Stimulated activated CD8-positive, alpha-beta memory T cell treated with anti-CD3 and anti-CD28 coated beads, Interleukin-2, amount 100 ng/mL, for 1 hour (primary cell): Measurements from ENCODE around the gene KRTAP12-2.
"Not testable (repeated sequence)": the region's sequence is repeated elsewhere in the genome, so short reads cannot be mapped to it uniquely, and the experiment has no call there.

Experiments
- DNase-seq, 2 donors: peaks; one replicate each; pipeline ENCODE4 v3.0.0-alpha.2; 2020; ENCODE audit warnings: low read depth in 2 of 2

KRTAP12-2 gene

DNA sequence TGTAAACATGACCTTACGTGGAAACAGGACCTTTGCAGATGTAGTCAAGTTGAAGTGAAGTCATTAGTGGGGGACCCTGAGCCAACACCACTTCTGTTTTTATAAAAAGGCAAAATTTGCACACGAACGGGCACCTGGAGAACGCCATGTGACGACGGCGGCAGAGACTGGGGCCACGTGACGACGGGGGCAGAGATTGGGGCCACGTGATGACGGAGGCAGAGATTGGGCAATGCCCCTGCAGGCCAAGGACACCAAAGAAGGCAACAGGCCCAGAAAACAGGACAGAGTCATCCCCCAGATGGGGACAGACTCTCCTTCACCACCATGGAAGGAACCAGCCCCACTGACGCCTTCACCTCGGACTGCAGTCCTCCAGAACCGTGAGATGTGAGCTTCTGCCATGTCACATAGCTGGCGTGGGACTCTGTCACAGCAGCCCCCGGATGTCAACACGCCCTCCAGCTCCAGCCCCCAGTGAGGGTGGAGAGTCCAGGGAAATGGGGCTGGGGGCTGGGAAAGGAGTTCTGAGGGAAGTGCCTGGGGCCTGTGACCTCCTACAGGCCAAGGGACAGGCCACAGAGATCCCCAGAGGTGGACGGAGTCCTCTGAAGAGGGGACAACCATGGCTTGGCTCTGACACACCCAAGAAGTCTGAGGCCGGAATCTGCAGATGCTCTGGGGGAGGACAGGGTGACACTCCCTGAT is 16.3 kb downstream of the KRTAP12-2 start:
- DNase-seq: no peak

DNA sequence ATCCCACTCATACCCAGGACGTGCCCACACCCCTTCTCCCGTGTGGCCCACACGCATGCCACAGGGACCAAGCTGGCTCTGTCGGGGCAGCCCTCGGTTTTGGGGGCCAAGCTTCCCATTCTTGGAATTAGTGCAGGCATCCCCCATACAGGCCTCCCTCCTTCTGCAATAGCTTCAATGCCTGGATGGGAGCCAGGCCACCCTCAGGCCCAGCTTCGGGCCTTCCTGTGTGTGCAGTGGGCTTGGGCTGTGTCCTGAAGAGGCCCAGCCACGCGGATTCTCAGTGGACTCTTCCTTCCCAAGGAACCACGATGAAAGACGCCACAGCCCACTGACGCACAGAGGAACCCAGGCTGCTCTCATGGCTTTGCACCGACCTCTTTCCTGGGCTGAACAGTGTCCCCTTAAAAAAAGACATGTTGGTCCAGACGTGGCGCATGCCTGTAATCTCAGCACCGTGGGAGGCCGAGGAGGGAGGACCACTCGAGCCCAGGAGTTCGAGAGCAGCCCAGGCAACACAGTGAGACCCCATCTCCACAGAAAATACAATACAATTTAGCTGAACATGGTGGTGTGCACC is 17.1 kb downstream of the KRTAP12-2 start:
- no peak for DNase-seq

DNA sequence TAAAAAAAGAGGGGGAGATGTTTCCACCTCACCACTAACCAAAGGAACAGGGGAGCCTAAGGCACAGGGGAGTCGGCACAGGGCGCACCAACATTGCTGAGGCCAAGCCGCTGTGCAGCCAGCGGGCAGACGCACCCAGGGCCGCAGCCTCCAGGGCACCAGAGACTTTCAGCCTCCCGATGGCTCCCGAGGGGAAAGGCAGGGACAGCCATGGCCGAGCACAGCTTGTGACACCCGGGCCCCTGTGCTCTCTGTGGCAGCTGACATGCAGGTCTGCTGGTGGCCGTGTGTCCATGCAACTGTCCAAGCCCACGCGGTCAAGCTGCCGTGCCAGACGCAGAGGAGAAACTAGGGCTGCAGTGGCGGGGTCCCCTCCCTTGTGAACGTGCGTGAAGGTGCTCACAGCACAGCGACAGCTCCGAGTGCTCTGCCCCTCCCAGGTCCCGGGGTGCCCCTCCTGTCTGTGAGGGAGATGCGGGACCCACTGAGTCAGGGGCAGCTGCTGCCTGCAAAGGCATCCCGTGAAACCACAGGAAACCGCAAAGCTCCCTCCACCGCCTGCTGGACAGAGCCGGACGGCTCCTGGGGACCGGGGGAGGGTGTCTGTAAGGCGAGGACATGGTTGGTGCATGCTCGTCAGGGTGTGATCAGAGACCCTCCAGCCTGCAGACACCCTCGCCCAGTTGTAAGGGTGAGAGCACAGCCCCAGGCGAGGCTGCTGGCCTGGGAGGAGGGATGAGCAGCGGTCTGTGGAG is 18.0 kb downstream of the KRTAP12-2 start:
- DNase-seq: no peak

DNA sequence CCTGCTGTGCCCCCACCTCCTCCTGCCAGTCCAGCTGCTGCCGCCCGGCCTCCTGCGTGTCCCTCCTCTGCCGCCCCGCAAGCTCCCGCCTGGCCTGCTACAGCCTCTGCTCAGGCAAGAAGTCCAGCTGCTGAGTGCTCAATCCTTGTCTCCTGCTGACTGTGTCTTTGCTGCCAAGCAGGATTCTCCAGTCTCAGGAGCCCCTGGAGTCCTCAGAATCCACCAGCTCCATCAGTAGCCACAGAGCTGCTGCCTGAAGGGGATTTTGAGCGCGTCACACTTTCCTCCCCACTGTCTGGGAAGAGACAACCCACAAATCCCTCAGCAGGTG is 19.5 kb downstream of the KRTAP12-2 start:
- no peak for DNase-seq

DNA sequence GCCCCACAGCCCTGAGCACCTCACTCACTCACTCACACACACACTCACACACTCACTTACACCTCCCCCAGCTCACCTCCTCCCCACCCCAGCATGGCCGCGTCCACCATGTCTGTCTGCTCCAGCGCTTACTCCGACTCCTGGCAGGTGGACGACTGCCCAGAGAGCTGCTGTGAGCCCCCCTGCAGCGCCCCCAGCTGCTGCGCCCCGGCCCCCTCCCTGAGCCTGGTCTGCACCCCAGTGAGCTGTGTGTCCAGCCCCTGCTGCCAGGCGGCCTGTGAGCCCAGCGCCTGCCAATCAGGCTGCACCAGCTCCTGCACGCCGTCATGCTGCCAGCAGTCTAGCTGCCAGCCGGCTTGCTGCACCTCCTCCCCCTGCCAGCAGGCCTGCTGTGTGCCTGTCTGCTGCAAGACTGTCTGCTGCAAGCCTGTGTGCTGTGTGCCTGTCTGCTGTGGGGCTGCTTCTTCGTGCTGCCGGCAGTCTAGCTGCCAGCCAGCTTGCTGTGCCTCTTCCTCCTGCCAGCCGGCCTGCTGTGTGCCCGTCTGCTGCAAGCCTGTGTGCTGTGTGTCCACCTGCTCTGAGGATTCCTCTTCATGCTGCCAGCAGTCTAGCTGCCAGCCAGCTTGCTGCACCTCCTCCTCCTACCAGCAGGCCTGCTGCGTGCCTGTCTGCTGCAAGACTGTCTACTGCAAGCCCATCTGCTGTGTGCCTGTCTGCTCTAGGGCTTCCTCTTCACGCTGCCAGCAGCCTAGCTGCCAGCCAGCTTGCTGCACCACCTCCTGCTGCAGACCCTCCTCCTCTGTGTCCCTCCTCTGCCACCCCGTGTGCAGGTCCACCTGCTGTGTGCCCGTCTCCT is 20.1 kb downstream of the KRTAP12-2 start, which contains the start of gene KRTAP10-11:
KRTAP10-11 (plus strand) TSS at position 49 of the 856 bp plus-strand sequence; CDS start at position 94, 45 bp downstream.
- DNase-seq: not testable (repeated sequence)

DNA sequence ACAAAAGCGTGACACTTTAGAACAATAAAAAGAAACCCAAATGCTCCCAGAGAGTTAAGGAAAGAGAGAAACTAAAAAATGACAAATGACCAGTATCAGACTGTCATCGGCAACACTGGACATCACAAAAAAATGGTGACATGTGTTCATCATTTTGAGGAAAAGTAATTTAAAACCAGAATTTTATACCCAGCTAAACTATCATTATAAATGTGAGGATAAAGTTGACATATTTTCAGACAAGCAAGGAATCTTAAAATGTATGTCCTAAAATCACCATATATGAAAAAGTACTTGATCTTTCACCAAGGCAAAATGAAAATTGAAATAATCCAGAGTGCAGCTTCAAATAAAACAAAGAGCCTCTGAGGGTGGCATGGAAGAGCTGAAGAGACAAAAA is 21.8 kb downstream of the KRTAP12-2 start:
- DNase-seq: no peak

DNA sequence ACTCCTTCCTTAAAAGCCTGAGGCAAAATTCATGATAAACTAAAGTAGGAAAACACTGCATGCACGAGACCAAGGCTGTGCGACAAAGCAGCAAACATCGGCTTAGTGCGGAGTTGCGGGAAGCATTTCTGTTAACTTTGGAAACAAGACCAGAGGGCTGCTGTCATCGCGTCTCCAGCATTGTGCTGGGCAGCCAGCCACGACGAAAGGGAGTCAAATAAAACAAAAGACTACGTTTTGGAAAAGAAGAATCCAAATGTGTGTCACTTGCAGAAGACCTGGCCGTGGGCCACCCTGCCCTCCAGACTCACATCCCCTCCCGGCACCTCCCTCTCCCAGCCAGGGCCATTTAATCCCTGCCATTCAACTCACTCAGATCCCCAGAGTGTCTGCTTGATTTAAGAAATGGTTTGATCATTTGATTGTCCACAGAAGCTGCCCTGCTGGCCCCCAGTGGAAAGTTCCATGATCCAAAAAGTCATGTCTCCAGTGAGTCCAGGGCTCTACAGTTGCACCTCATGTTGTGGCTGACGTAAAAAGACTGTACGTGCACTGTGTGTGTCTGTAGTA is 22.9 kb downstream of the KRTAP12-2 start:
- no peak for DNase-seq

DNA sequence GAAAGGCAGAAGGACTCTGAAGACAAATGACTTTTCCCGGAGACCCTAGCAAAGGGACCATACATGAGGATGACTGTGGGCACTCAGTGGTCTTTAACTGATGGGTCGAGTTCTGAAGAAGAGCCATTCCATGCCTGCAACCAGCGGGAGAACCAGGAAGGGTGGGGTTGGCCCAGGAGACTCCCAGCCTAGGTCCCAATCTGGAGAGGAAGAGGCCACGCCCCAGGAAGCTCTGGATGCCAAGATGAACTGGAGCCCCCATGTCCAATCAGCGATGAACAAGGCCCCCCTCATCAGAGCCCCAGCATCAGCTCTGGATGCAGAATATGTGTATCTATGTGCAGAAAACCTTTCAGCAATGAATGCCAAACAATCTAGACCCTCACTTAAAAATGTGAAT is 26.0 kb downstream of the KRTAP12-2 start:
- DNase-seq: no peak

DNA sequence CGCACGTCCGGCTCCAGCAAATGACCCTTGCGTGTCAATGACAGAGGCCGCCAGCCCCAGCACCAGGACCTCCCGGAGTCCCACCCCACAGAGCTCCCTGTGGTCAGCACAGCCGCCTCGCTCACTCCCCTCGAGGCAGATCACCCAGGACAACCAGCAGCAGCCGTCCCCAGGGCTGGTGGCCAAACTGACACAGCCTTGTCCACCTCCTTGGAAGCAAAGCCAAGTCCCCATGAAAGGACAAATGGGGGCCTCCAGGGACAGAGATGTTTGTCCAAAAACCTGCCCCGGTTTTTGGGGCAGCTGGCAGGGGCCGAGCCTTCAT is 27.4 kb downstream of the KRTAP12-2 start:
- DNase-seq: no peak

DNA sequence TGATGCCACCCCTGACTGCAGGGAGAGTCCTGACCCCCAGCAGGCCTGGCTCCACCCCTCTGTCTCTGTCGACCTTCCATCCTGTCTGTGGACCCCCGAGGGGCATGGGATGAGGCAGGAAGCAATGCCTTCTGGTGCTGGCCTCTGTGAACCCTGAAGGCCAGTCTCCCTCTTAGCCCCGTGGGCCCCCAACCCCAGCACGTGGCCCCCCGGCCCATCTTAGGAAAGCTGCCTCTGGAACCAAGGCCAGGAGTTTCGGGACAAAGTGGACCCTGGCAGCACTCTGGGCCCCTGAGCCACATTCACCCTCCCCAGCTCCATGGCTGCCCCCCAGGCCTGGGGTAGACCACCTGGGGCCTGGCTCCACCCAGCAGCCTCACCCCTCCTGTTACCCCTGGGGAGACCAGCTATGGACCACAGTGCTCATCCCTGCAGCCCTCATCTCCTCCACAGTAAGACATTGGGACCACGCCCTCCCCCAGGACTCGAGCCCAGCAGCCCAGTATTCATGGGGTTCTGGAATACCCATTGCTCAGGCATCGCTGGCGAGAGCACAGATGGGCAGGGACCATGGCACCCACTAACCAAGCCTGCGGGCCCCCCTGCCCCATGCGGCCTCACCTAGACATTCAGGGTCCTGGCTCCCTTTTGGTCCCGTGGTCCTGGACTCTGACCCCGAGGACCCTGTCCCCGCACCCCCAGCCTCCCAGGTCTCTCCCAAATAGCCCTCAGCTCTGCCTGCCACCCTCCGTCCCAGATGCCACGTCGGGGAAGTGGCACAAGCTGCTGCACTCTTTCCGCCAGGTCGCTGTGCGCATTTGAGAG is 28.0 kb downstream of the KRTAP12-2 start:
- not testable (repeated sequence) for DNase-seq

DNA sequence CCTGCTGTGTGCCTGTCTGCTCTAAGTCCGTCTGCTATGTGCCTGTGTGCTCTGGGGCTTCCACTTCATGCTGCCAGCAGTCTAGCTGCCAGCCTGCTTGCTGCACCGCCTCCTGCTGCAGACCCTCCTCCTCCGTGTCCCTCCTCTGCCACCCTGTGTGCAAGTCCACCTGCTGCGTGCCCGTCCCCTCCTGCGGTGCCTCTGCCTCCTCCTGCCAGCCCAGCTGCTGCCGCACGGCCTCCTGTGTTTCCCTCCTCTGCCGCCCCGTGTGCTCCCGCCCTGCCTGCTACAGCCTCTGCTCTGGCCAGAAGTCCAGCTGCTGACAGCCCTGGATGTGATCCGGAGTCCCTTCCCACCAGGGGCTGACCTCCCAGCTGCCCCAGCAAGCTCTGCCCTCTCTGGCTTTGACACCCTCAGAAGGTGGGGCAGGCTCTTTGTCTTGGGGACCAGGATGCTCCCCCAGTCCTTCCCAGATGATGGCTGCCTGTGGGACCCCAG is 28.8 kb downstream of the KRTAP12-2 start:
- DNase-seq: not testable (repeated sequence)

DNA sequence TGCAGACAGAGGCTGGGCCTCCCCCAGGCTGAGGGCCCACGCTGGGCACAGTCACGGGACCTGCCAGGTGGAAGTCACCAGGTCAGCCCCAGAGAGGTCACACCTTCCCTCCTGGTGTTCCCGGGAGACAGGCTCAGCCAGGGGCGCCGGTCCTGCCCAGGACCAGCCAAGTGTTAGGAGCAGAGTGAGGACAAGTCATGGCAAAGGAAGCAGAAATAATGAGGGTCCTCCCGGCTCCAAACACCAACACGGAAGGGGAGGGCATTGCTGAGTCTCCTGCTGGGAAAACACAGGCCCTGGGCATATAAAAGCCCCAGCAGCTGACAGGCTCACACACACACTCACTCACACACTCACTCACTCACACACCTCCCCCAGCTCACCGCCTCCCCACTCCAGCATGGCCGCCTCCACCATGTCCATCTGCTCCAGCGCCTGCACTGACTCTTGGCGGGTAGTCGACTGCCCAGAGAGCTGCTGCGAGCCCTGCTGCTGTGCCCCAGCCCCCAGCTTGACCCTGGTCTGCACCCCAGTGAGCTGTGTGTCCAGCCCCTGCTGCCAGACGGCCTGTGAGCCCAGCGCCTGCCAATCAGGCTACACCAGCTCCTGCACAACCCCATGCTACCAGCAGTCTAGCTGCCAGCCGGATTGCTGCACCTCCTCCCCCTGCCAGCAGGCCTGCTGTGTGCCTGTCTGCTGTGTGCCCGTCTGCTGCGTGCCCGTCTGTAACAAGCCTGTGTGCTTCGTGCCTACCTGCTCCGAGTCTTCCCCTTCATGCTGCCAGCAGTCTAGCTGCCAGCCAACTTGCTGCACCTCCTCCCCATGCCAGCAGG is 29.5 kb downstream of the KRTAP12-2 start, which contains the start of gene KRTAP10-10:
KRTAP10-10 (plus strand) TSS at position 339 of the 833 bp plus-strand sequence; CDS start at position 401, 62 bp downstream.
- no peak for DNase-seq

DNA sequence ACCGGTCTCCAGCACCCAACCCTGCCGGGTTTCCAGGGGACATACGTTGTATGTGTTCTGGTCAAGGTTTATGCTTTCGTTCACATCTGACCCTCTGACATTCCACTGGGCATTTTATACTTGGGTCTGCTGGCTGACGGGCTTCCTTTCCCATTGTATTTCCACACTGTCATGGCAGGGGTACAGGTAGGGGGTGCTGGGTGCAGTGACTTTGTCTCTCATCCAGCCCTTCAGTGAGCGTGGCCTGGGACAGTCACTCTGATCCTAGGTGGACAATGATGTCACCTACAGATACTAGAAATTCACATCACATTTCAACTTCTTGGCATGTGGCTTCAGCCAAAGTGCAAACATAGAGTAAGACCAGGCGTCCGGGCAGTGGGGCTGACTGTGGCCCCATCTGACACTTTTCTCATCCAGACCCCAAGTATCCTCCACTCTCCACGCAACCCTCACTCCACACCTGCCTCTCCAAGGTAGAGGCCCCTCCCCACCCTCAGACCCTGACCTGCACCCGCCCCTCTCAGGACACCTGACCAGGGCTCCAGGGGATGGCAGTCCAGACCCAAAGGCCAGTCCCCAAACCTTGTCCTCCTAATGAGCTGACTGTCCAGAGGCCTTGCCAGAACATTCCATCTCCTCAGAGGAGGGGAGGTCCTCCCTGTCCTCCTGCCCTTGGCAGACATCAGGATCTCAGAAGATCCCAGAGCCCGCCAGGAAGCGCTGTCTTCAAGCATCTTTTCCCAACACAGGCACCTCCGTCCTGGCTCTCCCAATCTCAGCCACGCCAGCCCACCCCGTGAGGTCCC is 30.3 kb downstream of the KRTAP12-2 start:
- DNase-seq: no peak

DNA sequence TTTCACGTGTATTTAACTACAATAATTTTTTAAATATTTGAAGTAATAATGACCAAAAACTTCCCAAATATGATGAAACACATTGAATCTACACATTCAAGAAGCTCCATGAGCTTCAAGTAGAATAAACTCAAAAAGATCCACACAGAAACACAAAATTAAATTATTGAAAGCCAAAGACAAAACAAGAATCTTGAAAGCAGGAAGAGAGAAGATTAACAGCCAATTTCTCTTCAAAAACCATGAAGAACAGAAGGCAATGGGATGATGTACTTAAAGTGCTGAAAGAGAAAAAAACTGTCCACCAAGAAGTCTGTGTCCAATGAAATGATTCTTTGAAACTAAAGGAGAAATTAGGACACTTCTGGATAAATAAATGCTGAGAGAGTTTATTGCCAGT is 34.7 kb downstream of the KRTAP12-2 start:
- no peak for DNase-seq

DNA sequence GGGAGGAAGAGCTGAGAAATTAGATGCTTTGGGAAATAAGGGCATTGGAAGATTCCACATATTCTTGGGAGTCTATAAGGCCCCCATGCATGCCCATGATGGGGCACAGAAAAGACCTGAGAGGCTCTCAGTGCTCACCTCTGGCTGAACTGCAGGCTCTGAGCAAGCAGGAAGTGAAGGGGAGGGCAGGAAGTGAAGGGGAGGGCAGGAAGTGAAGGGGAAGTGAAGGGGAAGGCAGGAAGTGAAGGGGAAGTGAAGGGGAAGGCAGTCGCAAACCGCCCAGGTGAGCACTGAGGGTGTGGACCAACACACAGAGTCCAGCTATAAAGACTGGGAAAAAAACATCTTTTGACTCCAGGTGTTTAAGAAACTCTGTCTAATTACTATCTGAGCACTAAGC is 36.3 kb downstream of the KRTAP12-2 start:
- DNase-seq: no peak

DNA sequence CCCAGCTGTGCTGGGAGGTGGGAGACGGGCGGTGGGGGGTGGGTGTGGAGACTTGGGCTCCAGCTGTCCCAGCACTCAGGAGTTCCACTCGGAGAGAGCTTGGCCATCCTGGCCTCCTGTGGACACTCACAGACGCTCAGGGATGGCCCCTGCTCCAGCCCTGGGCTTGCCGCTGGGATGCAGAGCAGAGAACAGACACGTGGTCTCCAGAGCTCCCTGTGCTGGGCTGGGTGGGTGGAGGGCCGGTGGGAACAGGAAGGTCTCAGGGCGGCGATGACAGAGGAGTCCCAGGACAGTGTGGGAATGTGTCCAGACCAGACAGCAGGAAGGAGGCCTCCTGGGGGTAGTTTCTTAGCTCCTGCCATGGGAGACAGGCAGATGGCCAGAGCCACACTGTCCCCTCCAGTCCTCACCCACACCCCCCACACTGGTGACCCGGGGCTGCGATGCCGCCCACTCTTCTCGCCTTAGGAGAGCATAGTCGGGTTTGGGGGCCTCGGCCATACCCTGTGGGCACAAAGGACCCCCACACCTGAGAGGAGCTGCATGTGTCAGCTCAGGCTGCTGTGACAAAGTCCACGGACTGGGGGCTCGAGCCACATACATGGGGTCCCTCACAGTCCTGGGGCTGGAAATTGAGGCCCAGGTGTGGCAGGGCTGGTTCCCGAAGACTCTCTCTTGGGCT is 37.9 kb downstream of the KRTAP12-2 start:
- DNase-seq: no peak

DNA sequence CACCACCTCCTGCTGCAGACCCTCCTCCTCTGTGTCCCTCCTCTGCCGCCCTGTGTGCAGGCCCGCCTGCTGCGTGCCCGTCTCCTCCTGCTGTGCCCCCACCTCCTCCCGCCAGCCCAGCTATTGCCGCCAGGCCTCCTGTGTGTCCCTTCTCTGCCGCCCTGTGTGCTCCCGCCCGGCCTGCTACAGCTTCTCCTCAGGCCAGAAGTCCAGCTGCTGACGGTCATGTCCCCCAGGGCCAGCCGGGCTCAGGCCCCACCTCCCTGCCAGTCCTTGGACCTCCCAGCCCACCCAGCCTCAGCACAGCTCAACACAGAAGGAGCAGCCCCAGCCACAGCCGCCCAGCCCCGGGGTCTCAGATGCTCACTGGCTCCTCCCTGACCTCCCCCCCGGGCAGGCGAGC is 38.9 kb downstream of the KRTAP12-2 start:
- DNase-seq: not testable (repeated sequence)

DNA sequence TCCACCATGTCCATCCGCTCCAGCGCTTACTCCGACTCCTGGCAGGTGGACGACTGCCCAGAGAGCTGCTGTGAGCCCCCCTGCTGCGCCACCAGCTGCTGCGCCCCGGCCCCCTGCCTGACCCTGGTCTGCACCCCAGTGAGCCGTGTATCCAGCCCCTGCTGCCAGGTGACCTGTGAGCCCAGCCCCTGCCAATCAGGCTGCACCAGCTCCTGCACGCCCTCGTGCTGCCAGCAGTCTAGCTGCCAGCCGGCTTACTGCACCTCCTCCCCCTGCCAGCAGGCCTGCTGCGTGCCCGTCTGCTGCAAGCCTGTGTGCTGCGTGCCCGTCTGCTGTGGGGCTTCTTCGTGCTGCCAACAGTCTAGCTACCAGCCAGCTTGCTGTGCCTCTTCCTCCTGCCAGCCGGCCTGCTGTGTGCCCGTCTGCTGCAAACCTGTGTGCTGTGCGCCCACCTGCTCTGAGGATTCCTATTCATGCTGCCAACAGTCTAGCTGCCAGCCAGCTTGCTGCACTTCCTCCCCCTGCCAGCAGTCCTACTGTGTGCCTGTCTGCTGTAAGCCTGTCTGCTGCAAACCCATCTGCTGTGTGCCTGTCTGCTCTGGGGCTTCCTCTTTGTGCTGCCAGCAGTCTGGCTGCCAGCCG is 39.4 kb downstream of the KRTAP12-2 start:
- not testable (repeated sequence) for DNase-seq
